Ovary (tissue), 9 donors: ENCODE measurements around the gene PAQR5. TPM values are rescaled to one million over a fixed set of nuclear protein-coding genes. Genes with fewer than 3 reads are reported as not detected.

ENCODE experiments used
- DNase-seq, 5 donors: peaks; one replicate each; pipeline ENCODE4 v3.0.0-alpha.2; 2019 to 2020
- H3K27ac ChIP-seq, 2 donors: fragments of 200-600 bp; one replicate each; pipeline versions ENCODE4 v1.5.1 to v1.8.0; 2019 to 2022
- H3K27me3 ChIP-seq: fragments of 200-600 bp; one replicate; pipeline ENCODE4 v1.8.0; 2022
- H3K36me3 ChIP-seq: fragments of 200-600 bp; sonication (generic); one replicate; pipeline ENCODE4 v1.5.1; 2019
- H3K4me1 ChIP-seq: one replicate; pipeline ENCODE4 v1.8.1; 2013; ENCODE audit warnings: mild to moderate bottlenecking, moderate library complexity; ENCODE audit not compliant: insufficient read depth
- H3K4me3 ChIP-seq: fragments of 200-600 bp; sonication (generic); one replicate; pipeline ENCODE4 v1.5.1; 2017
- H3K9me3 ChIP-seq, 2 donors: fragments of 200-600 bp in 1 of 2; sonication (generic) in 1 of 2; one replicate each; pipeline versions ENCODE4 v1.5.1 to v1.8.1; 2013 to 2019; ENCODE audit warnings: mild to moderate bottlenecking in 1 of 2, moderate library complexity in 1 of 2
- EP300 ChIP-seq: sonication (generic); formaldehyde crosslinking; IDR thresholded peaks from one replicate; pipeline ENCODE4 v1.6.1; 2017; ENCODE audit warnings: antibody characterized with exemption
- POLR2A ChIP-seq: fragments of 450-650 bp; IDR thresholded peaks from one replicate; pipeline ENCODE4 v1.6.1; 2017; ENCODE audit warnings: antibody characterized with exemption, mild to moderate bottlenecking, moderate library complexity
- WGBS, 3 donors: extraction: QIAGEN DNeasy Blood & Tissue Kit in 1 of 3; methylation state at CpG; one replicate each; pipeline versions ENCODE4 v1.1.5 to v1.1.7; 2013 to 2017; 5-methylcytosine and 5-hydroxymethylcytosine counted together
- intact Hi-C, 4 donors: fragments of 100-400 bp; cut with DNase I; formaldehyde crosslinking; loops; one replicate each; pipeline versions ENCODE4 v1.11.0 to v1.15.1; 2022 to 2023
- polyA plus RNA-seq, 2 donors: library from polyadenylated mRNA; stranded (reverse); fragments of 200-250 nt in 1 of 2; fragments of 350-450 nt in 1 of 2; fragmentation: Illumina TruSeq in 1 of 2; extraction: RNeasy Lipid Tissue Mini Kit (QIAGEN cat#74804) in 1 of 2; gene quantifications; one replicate each; pipeline ENCODE4 v1.2.3, GENCODE V29; 2013 to 2014
- total RNA-seq, 7 donors: library from RNA; depleted of rRNA in 2 of 7; stranded (reverse); fragments of >200 nt in 2 of 7; fragmentation: NEBNext Ultra II Directional in 3 of 7; extraction: Animal tissue kit (Norgen Biotek cat#: 25700) in 3 of 7; gene quantifications; one replicate each; pipeline versions ENCODE4 v1.1.0 to v1.2.4, GENCODE V29; 2016 to 2023
- TF ChIP-seq, protein P1 (sequence below), 3 donors: fragments of 450-650 bp in 2 of 3; fragments of 200-600 bp in 1 of 3; IDR thresholded peaks; one replicate each; pipeline versions ENCODE4 v1.5.1 to v1.8.0; 2016 to 2022; ENCODE audit warnings: antibody characterized with exemption in 3 of 3, mild to moderate bottlenecking in 1 of 3
- donor health status: DM: no; HTN: no; CAD: no; lungs with moderate emphysema.
- donor health status: DM: no; HTN: no; CAD: no.
- donor health status: Bipolar disorder and iron deficiency.
- donor health status: DM: yes; HTN: yes; CAD: no.
- donor health status: DM: no; HTN: no; CAD: no.
- donor health status: DM: yes; HTN: yes; CAD: no.

Gene PAQR5
- total and polyA plus RNA-seq, 9 donors: 0.12 to 2.4 (median 0.66) TPM

DNA sequence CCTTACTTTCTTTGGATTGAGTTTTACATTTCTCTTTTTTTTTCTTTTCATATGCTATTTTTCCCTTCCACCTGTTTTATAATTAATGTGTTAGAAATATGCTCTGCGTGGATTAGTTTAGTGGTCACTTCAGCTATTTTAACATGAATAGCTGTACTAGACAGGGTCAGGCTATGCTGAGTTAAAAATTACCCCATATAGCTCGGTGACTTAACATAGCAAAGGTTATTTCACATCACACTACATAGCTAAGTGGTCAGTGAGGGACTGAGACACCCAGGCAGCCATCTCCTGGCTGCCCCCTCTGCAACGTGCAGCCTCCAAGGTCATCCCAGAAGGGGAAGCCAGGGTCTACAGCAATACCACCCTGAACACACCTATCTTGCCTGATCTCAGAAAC lies 68.5 kb downstream of the PAQR5 start:
- 58 to 68% (median 68%) methylated on average over 3 of the region's 3 CpGs for WGBS, 3 donors

DNA sequence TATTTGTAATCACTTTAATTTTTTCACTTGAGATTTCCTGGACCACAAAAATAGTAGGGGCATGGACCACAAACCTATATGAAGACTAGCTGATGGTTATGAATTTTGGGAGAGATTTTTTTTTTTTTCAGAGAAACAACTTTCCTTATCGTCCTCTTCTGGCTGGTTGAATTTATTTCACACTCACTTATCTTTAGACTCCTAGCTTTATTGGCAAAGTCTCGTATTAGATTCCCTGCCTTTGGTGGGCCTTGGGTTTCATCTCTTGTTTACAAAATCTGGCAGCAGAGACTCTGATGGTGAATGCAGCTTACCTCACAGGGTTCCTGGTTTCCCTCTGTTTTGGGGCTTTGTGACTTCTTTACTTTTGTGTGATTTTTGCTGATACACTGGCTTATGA lies 70.9 kb downstream of the PAQR5 start:
- no peak for DNase-seq
- no peaks in the 10 kb centered on the region for H3K9me3 ChIP-seq
- TF ChIP-seq EP300 (no peak), POLR2A (no peak)
- TF ChIP-seq, protein P1, sequence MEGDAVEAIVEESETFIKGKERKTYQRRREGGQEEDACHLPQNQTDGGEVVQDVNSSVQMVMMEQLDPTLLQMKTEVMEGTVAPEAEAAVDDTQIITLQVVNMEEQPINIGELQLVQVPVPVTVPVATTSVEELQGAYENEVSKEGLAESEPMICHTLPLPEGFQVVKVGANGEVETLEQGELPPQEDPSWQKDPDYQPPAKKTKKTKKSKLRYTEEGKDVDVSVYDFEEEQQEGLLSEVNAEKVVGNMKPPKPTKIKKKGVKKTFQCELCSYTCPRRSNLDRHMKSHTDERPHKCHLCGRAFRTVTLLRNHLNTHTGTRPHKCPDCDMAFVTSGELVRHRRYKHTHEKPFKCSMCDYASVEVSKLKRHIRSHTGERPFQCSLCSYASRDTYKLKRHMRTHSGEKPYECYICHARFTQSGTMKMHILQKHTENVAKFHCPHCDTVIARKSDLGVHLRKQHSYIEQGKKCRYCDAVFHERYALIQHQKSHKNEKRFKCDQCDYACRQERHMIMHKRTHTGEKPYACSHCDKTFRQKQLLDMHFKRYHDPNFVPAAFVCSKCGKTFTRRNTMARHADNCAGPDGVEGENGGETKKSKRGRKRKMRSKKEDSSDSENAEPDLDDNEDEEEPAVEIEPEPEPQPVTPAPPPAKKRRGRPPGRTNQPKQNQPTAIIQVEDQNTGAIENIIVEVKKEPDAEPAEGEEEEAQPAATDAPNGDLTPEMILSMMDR (IDR thresholded peaks at IDR 0.05): no peak
- no peak overlapping the region for H3K4me3 ChIP-seq
- intact Hi-C loops: no loop called here
- no peaks in the 10 kb centered on the region for H3K27me3 ChIP-seq
- no peaks in the 10 kb centered on the region for H3K36me3 ChIP-seq
- H3K4me1 ChIP-seq: no peaks in the 10 kb centered on the region
- no peak overlapping the region for H3K27ac ChIP-seq
- WGBS, 3 donors: 34 to 46% (median 44%) methylated on average over 2 of the region's 2 CpGs

More for the DNA sequence above, 68.5 kb downstream of the PAQR5 start:
- Histone ChIP-seq H3K9me3 (no peaks in the 10 kb centered on the region), H3K4me3 (no peak overlapping the region), H3K27me3 (no peaks in the 10 kb centered on the region), H3K36me3 (no peaks in the 10 kb centered on the region), H3K27ac (no peak overlapping the region), H3K4me1 (no peaks in the 10 kb centered on the region)
- no peak for DNase-seq
- intact Hi-C loops: no loop called here
- TF ChIP-seq POLR2A (no peak), EP300 (no peak)
- TF ChIP-seq, protein P1 (IDR thresholded peaks at IDR 0.05): no peak

DNA sequence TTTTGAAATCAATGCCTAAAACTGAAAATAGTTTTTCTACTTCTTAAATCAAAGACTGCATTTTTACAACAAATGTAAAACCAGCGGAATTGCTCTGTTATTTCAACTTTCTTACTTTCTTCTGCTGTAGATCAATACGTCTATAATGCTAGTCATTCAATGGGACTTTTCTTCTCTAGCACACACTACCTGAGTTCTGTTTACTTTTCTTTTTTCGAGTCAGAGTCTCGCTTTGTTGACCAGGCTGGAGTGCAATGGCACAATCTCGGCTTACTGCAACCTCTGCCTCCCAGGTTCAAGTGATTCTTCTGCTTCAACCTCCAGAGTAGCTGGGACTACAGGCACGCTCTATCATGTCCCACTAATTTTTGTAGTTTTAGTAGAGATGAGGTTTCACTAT lies 74.7 kb downstream of the PAQR5 start:
- Histone ChIP-seq H3K36me3 (no peaks in the 10 kb centered on the region), H3K27me3 (no peaks in the 10 kb centered on the region), H3K27ac (no peak overlapping the region), H3K9me3 (no peaks in the 10 kb centered on the region), H3K4me3 (no peak overlapping the region), H3K4me1 (no peaks in the 10 kb centered on the region)
- WGBS, 3 donors: 93 to 97% (median 94%) methylated on average over 6 of the region's 6 CpGs
- TF ChIP-seq, protein P1 (IDR thresholded peaks at IDR 0.05): no peak
- TF ChIP-seq EP300 (no peak), POLR2A (no peak)
- intact Hi-C loops: no loop called here
- no peak for DNase-seq

DNA sequence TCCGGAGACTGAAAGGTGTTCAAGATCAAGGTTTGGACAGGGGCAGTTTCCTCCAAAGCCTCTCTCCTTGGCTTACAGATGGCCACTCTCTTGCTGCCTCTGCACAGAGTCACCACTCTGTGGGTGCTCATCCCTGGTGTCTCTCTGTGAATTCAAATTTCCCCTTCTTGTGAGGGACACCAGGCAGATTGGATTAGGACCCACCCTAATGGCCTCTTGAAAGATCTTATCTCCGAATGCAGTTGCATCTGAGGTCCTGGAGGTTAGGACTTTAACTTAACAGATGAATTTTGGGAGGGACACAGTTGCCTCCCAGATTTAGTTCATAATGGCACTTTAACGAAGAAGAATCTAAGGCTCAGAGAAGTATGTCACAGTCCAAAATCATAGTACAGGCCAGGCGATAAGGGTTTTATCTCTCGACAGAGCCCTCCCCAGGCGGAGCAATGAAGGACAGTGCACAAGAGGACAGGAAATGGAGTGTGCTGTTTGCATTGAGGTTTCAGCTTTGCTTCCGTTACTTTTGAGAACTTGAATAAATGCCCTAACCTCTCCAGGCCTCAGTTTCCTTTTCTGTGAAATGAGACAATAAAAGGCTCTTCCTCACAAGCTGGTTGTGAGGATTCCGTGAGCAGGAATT lies 76.6 kb downstream of the PAQR5 start:
- DNase-seq: no peak
- 74 to 77% (median 75%) methylated on average over 8 of the region's 8 CpGs for WGBS, 3 donors
- Histone ChIP-seq H3K4me3 (no peak overlapping the region), H3K27me3 (no peaks in the 10 kb centered on the region), H3K27ac (no peak overlapping the region), H3K9me3 (no peaks in the 10 kb centered on the region), H3K4me1 (no peaks in the 10 kb centered on the region), H3K36me3 (no peaks in the 10 kb centered on the region)
- intact Hi-C loops: no loop called here
- TF ChIP-seq POLR2A: no peak
- TF ChIP-seq, protein P1 (IDR thresholded peaks at IDR 0.05): no peak
- TF ChIP-seq EP300: no peak
